GM19397 (cell line): Measurements from ENCODE around the gene ABCD3.

Source experiments
- ATAC-seq: cut with Tn5 transposase; IDR thresholded peaks from one replicate; pipeline ENCODE4 v1.9.1; 2021; ENCODE audit warnings: mild to moderate bottlenecking, moderate library complexity; ENCODE audit not compliant: unreplicated experiment

Gene ABCD3

DNA sequence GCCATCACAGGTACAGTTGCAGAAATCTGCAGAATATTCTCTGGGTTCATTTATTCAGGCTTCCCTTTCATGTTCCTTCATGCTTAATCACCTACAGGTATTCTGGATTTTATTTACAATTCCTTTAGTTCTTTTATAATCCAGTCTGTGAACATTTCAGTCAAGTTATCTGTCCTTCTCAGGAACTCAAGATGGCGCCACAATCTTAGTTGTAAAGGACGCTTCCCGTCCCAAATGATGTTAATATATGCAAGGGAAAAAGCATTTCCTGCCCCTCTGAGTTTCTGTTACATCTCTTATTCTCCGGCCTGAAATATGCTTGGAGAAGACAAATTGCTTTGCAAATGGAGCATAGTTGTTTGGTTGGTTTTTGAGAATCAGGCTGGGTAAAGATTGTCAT lies 104.1 kb downstream of the ABCD3 start:
- ATAC-seq: no peak

DNA sequence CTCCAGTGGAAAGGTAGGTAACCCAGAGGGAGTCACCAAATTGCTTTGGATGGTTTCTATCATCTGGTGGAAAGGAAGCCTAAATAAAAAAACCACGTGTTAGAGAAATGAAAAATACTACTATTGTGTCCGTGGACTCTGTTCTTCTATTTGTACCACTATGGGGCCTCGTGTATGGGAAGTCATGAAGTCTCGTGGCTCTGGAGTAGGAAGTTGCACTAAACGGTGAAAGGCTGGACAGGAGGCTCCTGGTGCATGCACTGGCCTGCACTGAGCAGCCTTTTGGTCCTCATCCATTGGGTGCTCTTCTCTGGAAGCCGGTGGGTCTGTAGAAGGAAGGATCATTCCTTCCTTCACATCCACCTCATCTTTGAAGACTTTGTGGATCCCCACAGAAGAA lies 106.3 kb downstream of the ABCD3 start:
- ATAC-seq: no peak

DNA sequence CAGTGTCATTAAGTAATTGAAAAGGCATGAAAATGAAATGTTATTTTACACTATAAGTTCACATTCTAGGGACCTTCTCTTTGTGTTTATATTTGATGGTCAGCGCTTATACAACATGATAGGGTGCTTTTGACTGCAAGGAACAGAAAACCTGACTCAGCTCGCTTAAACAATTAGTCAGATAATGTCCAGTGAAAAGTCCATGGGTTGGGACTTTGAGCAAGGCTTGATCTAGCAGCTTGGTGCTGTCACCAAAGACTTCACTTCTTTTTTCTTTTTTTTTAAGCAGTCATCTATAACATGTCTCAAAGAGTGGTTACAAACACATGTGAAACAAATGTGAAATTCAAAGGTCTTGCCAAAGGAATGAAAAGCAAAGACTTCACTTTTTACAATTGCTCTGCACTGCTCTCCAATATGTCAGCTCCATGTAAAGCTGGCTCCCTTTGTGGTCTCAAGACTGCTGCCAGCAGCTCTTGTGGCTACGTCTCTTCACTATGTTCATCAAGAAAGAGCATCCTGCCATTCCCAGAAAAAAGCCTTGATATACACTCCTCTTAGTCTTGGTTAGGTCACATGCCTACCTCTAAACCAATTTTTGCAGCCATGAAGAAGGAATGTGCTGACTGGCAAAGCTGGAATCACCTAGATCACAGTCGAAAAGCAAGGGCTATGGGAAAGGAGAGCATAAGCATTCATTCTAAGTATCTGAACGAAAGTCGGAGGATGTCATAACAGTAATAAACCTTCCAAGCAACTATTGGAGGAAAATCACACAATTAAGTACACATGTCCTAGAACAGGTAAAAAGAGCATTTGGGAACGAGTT lies 108.2 kb downstream of the ABCD3 start:
- ATAC-seq: no peak

- no peak for ATAC-seq
Measured at GRCh38 chr1:94527447-94528031, 109.3 kb downstream of the ABCD3 start.

- ATAC-seq: no peak
Measured at GRCh38 chr1:94528299-94528698, 110.1 kb downstream of the ABCD3 start.

GRCh38 chr1:94528826-94529225 lies 110.6 kb downstream of the ABCD3 start:
- no peak for ATAC-seq

DNA sequence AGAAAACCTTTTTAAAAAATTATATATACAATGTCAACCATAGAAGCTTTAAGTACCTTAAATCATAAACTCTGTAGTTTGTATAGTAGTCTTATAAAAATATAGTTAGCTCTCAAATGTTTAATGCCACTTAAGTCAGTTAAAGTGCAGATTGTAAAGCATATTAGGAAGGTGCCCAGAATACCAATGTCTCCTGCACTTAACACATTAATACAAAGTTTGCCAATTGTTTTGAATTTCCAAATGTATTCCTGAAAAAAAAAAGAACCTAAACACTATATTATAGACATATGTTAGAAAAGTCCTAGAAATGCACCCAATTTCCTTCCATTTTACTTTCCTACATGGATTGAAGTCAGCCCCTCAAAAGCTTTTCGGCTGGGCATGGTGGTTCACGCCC lies 111.2 kb downstream of the ABCD3 start:
- no peak for ATAC-seq

DNA sequence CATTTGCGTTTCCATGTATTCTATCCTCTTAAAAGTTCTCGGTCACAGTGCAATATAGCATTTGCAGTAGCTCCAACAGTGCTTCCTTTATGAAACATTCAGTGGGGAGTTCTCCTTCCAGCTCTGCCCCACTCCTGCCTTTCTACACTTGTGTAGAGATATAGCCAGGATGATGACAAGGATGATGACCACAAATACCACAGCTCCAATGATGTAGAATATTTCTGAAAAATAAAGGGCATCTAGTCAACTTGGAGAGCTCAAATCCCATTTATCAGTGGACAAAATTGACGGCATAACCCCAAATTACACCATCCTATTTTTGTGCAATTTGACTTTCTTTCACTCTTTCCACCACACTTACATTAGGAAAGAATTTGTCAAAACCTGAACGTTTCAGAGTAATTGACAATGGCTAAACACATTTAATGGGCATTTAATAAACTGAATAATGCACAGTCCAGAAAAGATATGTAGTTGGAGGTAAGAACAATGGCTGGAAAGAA lies 112.2 kb downstream of the ABCD3 start:
- no peak for ATAC-seq

GRCh38 chr1:94531664-94532063 lies 113.5 kb downstream of the ABCD3 start:
- ATAC-seq: no peak

GRCh38 chr1:94532077-94532476 lies 113.9 kb downstream of the ABCD3 start:
- ATAC-seq: no peak

- no peak for ATAC-seq
Measured at GRCh38 chr1:94535095-94535494, 116.9 kb downstream of the ABCD3 start.

DNA sequence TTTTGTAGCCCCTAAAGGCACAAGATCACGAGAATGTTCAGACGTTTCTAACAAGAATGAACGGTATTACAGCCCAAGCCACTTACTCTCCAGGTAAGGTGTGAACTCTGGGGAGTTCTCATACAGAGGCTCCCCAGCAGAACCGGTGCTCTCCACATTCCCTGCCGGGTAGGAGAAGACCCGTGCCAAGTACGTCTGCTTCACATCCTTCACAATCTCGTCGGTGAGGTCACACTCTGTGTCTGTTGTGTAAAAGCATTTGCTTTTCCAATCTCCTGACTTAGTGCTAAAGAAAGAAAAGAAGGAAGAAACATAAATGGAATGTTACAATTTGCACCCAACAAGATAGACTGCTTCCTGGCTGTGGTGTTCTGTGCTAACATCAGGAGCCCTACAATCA lies 117.7 kb downstream of the ABCD3 start:
- ATAC-seq: no peak

DNA sequence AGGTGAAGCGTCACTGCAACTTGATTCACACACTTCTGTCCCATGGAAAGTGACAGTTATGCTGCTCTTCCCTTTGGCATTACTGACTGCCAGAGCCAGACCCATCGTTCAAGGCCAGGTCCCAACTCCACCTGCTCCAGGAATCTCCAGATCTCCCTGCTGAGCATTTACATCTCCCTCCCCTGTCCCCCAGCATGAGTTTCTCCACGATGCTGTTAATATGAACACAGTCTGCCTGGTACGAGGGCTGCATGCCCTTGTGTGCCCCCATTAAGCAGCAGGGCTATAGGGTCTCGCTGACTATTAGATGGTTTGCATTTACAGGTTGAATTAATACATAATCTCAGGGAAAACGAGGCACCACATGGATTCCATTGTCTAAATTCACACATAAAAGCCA lies 119.1 kb downstream of the ABCD3 start:
- ATAC-seq: no peak

DNA sequence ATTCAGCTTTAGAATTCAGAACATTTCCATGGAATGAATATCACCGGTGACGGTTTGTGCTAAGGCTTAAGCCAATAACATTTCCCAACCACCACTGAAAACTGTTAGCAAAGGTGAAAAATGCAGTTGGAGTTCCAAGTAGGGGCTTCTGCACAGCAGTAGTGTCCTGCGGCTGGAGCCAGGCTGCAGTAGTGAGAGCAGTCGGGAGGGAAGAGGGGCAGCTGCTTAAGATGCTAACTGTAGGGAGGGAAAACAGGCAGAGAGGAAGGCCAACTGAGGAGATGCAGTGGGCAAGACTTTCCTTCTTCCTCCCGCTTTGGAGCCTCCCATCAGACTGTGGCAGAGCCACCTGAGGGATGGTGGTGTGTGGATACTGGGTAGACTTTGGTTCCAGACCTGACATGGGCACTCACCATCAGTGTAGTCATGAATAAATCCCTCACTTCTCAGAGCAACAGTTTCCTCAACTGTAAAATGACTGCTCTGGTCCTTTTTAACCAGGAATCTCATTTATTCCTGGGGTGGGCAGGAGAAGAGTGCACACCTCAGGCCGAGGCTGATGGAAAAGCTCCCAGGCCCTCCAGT lies 120.1 kb downstream of the ABCD3 start:
- no peak for ATAC-seq

DNA sequence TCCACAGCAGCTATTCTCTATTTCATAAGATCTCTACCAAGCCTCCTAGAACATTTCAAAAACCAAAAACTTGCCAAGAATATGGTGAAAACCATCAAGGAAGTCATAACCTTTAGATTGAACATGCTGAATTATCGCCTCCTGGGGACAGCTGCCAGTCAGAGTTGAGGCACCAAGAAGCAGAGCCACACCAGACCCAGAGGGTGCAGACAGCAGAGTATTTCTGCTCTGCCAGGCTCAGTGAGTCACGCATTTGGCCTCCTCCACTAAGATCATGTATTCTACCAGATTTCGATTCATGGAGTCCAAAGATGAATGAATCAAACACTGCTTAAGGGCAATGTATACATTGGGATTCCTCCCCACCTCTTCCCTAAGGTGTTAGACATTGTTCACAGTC lies 121.3 kb downstream of the ABCD3 start:
- no peak for ATAC-seq

DNA sequence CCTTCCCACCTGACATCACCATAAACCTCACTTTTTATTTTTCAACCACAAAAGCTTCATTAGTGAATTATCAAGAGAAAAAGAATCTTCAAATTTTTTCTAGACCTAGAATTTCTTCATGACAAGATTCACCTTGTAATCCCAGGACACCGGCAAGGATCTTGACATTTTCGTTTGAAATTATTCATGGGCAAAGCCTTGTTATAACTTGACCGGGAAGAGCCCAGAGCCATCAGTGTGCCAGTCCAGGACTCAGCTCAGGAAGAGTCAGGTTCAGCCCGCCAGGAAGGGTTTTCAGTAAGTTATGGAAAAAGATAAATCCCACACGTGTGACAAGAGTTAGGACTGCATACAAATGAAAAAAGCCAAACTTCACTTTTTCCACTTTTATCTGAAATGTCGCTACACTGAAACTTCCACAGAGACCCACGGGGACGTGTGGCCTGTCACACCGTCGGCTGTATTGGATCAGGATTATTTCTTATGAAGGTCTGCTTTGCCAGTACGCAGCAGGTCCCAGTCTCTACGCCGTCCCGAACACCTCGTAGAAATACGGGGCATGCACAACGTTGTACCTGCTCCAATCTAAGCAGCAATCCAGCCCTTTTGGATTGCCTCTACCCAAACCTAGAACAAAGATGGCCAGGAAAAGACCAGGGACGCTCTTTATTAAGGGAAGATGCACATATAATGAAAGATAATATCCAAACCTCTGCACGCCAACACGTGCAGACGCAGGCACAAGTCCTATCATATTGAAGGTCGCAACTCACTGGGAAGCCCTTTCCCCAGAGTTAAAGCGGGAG lies 122.5 kb downstream of the ABCD3 start:
- ATAC-seq: no peak

GRCh38 chr1:94541246-94542087 lies 123.3 kb downstream of the ABCD3 start, which contains the start of gene F3:
F3 (minus strand) TSS chr1:94541759; CDS start chr1:94541636, 123 bp downstream.
- ATAC-seq: peak; percentile 80

GRCh38 chr1:94542088-94542870 lies 124.1 kb downstream of the ABCD3 start:
- ATAC-seq: peak; percentile 20

GRCh38 chr1:94543001-94543400 lies 124.8 kb downstream of the ABCD3 start:
- ATAC-seq: no peak
